Urothelium cell line (cell line): ENCODE results near the gene HES2.
A peak's percentile ranks its signal among the peaks of the same experiment; 100 is the strongest.
"Not testable (repeated sequence)": the region's sequence is repeated elsewhere in the genome, so short reads cannot be mapped to it uniquely, and the experiment has no call there.

Experiments used
- DNase-seq: peaks from one replicate; pipeline ENCODE4 v3.0.0; 2011; ENCODE audit warnings: low spot score, mixed read lengths
- FAIRE-seq: peaks from 2 replicates; lab custom pipeline; 2011; peaks lifted over from hg19 to GRCh38; lab: Jason Lieb, UNC

HES2 gene

DNA sequence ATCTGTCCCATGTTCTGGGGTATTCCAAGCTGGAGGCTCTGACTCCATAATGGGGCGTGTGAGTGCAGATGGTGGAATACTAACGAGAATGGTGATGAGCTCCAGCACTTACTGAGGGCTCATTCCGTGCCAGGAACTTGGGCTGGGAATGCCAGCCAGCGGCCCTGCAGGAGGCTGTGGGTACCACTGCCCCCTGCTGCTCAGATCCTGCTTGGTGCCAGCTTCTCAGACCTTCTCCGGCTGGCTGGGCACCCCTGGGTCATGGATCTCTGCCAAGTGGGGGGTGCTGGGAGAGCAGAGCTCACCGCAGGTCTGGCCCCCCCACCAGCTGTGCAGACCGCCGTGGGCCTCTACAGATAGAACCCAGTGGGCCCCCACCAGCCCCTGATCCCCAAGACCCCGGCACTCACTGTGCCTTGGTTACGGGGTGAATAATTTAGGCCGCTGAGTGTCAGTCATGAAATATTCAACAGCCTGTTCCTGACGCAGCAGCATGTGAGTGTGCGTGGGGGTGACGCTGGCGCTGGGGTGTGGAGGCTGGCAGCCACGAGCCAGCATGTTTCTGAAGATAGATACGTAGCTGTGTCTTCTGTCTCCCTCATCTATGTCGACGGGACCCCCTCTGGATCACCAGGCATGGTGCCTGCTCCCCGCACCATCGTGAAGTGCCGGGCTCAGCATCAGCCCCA, 17.4 kb upstream of the HES2 start:
- not testable (repeated sequence) for DNase-seq, FAIRE-seq

DNA sequence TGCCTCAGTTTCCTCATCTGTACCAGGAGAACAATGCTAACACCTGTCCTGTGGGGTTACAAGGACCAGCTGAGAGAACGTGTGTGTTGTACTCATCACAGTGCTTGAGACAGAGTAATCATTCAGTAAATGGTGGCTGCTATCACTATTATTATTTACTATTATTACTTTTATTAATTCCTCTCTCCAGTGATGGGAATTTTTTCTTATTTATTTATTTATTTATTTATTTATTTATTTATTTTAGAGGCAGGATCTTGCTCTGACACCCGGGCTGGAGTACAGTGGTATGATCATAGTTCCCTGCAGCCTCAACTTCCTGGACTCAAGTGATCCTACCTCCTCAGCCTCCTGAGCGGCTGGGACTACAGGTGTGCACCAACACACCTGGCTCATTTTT, 16.6 kb upstream of the HES2 start:
- DNase-seq, FAIRE-seq: not testable (repeated sequence)

GRCh38 chr1:6435547-6435946, 15.8 kb upstream of the HES2 start:
- DNase-seq: no peak
- FAIRE-seq: no peak

GRCh38 chr1:6435129-6435528, 15.4 kb upstream of the HES2 start:
- FAIRE-seq (no peak), DNase-seq (no peak)

DNA sequence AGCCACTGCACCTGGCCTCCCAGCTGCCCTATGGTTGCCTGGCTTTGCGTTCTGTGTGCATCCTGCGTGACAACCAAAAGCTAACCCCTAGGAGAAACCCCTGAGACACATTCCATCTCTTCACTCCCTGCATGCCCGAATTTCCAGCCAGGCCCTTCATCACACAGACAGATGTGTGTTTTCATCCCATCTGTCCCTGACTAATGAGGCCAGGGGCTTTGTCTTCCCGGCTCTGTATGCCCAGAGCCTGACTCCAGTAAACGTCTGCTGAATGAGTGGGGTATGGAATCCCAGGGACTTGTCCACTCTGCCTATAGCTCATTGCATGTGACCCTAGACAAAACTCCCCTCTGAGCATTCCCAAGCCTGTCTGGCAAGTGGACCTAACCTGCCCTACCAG, 14.5 kb upstream of the HES2 start:
- DNase-seq (no peak), FAIRE-seq (no peak)

DNA sequence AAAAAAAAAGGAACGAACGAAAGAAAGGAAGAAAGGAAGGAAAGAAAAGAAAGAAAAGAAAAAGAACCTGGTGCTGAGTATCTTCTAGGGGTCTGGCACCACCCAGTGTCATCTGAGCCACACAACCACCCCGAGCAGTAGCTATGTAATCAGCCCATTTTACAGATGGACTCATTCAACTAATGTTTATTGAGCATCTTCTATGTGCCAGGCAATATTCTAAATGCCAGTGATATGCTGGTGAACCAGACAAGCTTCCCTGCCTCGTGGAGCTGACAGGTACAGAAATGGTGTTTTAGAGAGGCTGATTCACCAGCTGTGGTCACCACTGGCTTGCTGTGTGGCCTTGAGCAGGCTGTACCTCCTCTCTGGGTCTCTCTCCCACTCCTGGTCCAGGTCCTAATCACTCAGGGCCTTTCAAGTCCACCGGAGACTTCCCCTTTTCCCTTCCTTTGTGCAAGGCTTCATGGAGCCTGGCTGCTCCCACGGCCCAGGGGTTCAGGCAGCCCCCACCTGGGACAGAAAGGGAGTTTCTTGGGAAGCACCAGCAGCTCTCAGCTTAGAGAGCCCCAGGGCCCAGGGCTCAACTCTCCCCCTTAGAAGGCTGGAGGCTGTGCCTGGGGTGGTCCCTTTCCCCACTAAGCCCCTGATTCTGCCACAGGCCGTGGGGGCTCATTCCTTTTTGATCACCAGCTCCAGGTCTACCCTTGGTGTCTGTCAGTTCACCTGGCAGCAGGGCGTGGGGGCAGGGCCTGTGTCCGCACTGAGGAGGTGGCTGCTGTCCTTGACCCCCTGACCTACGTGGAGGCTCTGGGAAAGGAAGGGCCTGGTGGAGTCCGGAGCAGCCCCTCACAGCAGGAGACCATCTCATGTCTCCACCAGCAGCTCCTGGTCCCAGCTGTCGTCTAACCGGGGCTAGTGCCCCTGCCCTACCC, 12.2 kb upstream of the HES2 start:
- DNase-seq: not testable (repeated sequence)
- FAIRE-seq: peak; percentile 93

DNA sequence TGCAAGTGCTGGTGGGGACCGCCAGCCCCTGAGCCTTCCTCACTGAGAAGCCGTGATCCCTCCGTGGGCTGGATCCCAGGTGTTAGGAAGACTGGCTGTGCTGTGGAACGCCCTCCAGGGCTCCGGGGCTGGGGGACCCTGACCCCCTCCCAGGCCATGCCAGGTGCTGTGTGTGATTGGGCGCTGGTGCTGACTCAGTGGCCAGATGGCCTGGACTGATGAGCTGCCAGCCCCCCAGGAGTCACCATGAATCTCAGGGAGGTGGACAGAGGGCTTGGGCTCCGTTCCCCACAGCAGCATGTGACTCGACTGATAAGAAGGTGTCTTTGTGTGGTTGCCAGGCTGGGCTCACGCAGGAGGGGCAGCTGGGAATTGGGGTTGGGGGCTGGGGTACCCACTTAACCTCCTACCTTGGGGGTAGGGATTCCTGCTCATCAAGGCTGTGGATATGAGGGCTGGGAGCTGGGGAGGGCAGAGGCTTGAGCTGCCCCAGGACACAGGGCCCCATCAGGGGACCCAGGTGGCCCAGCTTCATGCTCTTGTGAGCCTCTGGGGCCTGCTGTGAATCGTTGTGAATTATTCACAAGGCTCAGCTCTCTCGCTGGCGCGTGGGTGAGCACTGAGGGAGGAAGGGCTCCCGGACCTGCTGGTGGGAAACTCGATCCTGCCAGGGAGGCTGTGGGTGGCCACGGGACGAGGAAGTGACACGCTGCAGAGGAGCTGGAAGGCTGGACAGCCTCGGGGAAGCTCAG, 10.1 kb upstream of the HES2 start:
- not testable (repeated sequence) for FAIRE-seq

GRCh38 chr1:6428453-6428852, 8.7 kb upstream of the HES2 start:
- DNase-seq, FAIRE-seq: not testable (repeated sequence)

More for the DNA sequence above, 10.1 kb upstream of the HES2 start:
- not testable (repeated sequence) for DNase-seq

DNA sequence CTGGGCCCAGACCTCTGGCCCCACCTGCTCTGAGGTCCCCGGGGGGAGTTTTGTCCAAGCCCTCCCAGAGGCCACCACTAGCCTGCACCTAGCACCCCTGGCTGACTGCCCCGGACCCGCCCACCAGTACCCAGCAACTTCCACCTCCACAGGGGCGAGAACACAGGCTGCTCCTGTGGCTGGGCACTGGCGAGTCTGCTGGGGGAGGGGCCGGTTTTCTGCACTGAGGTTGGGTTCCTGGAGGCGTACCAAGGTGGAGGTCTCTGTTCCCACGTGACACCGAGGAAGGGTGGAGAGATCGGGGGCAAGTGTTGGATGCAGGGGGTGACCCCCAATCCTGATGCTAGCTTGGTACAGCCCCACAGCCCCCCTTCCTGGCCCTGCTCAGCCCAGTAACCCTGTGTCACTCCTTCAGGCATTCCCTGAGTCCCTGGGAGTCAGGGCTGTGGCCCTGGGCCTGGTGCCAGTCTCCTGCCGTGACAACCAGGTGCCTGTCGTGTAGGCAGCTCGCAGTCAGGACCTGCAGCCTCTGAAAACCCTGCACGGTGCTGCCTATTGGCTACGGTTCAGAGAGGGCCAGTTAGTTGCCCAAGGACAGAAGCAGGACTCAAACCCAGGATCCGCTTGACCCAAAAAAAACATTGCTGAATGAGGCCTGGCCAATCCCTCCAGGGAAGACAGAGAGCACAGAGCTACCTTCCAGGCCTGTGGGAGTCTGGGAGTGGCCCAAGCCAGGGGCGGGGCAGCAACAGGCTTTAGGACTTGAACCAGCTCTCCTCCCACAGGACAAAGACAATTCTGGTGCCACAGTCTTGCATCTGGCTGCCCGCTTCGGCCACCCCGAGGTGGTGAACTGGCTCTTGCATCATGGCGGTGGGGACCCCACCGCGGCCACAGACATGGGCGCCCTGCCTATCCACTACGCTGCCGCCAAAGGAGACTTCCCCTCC, 8.0 kb upstream of the HES2 start:
- DNase-seq (no peak), FAIRE-seq (peak; percentile 17)

- DNase-seq (no peak), FAIRE-seq (no peak)
These were observed 7.2 kb upstream of the HES2 start for GRCh38 chr1:6426972-6427350.

- DNase-seq: no peak
- FAIRE-seq: no peak
These were observed 6.7 kb upstream of the HES2 start for GRCh38 chr1:6426277-6426971.

DNA sequence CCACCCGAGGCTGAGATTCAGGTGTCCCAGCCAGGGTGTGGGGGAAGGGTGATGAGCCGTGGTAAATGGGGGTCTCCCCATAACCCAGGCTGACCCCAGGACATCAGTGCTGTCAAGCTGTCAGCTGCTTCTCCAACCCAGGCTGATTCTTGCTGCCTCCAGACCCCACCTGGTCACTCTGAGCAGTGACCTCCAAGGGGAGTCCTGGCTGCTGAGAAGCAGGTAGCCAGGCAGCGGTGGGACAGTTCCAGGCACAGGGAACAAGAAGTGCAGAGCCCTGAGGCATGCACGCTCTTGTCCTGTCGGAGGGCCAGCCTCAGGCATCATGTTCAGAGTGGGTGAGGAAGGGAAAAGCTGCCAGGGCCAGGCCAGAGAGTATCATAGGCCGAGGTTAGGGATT, 5.9 kb upstream of the HES2 start:
- DNase-seq: no peak
- no peak for FAIRE-seq

DNA sequence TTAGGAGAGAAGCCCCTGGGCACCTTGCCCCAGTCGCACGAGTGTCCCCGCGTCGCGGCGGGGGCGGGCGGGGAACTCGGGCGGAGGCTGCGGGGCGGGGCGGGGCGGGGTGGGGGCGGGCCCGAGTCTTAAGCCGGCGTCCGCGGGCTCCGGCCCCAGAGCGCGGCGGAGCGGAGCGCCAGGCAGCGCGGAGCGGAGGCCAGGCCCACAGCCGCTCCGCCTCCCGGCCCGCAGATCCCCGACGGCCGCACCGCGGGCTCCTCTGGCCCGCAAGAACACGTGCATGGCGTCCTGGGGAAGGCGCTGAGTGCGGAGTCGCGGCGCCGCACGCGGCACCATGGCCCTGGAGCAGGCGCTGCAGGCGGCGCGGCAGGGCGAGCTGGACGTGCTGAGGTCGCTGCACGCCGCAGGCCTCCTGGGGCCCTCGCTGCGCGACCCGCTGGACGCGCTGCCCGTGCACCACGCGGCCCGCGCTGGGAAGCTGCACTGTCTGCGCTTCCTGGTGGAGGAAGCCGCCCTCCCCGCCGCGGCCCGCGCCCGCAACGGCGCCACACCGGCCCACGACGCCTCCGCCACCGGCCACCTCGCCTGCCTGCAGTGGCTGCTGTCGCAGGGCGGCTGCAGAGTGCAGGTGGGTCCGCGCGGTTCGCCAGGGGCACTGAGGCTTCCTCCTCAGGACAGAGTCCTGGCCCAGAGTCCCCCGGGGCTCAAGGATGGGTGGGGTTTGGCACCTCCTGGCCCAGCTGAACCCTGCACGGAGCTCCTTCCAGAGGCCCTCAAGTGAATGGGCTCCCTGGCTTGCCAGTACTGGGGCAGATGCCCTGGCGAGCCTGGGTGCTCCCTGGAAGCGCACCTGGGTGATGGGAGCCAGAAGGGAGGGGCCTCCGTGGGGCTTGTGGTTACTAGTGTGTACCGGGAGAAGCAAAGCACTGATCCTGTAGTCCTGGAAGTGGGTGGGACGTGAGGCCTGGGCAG, 5.2 kb upstream of the HES2 start, which contains the start of gene ESPN:
ESPN (plus strand) TSS at position 158 of the 975 bp plus-strand sequence; CDS start at position 338, 180 bp downstream.
- no peak for FAIRE-seq
- no peak for DNase-seq

DNA sequence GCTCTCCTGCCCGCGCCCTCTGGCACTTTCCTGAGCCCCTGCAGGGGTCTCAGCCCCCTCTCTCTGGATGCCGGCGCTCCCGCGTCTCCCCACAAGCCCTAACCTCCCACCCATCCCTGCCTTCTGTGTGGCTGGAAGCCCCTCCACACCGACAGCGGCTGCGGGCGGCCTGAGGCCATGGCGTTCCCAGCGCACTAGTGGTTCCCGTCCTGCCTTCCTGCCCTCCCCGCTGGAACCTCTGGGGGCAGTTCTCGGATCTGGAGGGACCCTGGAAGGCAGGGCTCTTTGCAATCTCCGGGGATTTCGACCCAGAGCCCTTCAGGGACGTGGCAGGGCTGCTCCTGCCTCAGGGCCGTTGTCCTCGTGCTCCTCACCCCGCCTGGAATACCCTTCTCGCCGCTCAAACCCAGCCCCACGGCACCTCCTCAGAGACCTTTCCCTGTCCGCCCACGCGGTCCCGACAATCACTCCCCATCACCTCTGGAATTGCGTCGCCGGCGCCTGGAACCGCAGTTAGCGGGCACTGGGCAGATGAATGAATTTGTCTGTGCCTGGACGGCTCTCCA, 4.4 kb upstream of the HES2 start:
- DNase-seq: no peak

DNA sequence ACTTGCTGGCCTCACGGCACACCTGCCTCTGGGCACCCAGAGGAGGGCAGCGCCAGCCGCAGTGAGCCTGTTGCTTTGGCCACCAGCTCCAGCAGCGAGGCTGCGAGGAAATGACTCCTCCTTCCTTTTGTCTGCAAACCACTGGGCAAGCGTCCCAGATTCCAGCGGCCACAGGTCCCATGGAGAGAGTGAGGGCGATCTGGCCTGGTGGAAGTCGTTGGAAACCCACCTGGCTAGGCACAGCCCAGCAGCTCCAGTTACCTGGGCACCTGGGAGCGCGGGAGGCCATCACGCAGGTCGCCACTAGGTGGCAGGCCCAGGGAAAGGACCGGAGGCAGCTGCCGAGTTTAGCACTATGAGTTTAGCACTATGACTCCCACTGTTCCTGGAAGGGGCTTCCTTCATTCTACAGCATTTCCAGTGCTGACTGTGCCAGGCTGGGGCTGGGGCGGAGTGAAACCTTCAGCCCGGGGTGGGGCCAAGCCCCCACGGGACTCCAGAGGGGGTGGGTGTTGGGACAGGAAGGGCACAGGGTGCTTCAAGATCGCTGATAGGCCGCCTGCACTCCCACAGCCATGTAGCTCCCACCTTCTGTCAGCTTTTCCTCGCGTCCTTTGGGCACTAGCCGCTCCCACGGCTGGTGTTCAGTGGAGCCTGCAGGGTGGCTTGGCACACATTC, 3.7 kb upstream of the HES2 start:
- peak; percentile 64 for DNase-seq
- FAIRE-seq: no peak

More for the DNA sequence above, 4.4 kb upstream of the HES2 start:
- no peak for FAIRE-seq

GRCh38 chr1:6421266-6421665, 1.5 kb upstream of the HES2 start:
- no peak for DNase-seq
- no peak for FAIRE-seq

DNA sequence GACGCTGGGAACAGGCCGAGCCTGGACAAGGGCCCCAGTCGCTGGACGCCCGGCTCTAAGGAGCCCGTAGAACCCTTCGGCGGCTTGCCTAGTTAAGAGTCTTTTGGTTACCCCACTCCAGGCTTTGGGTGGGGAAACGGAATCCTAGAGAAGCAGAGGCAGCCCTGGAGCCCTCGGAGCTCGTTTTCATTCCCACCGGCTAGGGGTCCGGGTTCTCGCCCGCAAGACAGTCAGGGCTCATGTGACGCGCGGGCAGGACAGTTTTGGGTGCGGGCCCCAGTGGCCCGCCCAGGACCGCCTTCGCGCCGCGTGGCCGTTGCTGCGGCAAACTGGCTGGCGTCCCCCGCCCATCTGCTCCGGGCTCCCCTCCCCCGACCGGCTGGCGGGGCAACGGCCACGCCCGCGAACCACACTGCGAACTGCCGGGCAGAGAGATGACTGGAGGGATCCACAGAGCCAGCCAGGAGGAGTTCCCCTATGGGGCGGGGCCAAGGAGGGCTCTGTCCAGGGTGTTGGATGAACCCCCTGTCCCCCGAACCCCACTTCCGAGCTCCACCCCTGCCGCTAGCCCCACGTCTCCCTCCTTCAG, 829 bp upstream of the HES2 start:
- DNase-seq: no peak
- no peak for FAIRE-seq
